Dendritic cell treated with granulocyte-macrophage colony-stimulating factor and Interleukin-4, amounts not matched to agents 40 ng/mL and 50 ng/mL, for 4 days (primary cell): ENCODE data around the gene BCLAF1.
A peak's percentile ranks its signal among the peaks of the same experiment; 100 is the strongest.
"Not testable (repeated sequence)": the region's sequence is repeated elsewhere in the genome, so short reads cannot be mapped to it uniquely, and the experiment has no call there.

ENCODE experiments used
- H3K27ac Mint-ChIP-seq: one replicate; pipeline ENCODE4 v1.8.0; 2022; ENCODE audit warnings: mild to moderate bottlenecking, mixed read lengths
- H3K27me3 Mint-ChIP-seq: one replicate; pipeline ENCODE4 v1.8.0; 2022; ENCODE audit warnings: mild to moderate bottlenecking, mixed read lengths
- H3K36me3 Mint-ChIP-seq: one replicate; pipeline ENCODE4 v1.8.0; 2022; ENCODE audit warnings: low read depth, mixed read lengths
- H3K4me1 Mint-ChIP-seq: one replicate; pipeline ENCODE4 v1.8.0; 2022; ENCODE audit warnings: low read depth, mixed read lengths
- H3K4me3 Mint-ChIP-seq: one replicate; pipeline ENCODE4 v1.8.0; 2022; ENCODE audit warnings: mild to moderate bottlenecking, moderate library complexity, mixed read lengths
- H3K9me3 Mint-ChIP-seq: one replicate; pipeline ENCODE4 v1.8.0; 2022; ENCODE audit warnings: mixed read lengths
- intact Hi-C: fragments of 100-400 bp; cut with micrococcal nuclease; formaldehyde crosslinking; loops from one replicate; pipeline ENCODE4 v1.15.0; 2022

Gene BCLAF1

DNA sequence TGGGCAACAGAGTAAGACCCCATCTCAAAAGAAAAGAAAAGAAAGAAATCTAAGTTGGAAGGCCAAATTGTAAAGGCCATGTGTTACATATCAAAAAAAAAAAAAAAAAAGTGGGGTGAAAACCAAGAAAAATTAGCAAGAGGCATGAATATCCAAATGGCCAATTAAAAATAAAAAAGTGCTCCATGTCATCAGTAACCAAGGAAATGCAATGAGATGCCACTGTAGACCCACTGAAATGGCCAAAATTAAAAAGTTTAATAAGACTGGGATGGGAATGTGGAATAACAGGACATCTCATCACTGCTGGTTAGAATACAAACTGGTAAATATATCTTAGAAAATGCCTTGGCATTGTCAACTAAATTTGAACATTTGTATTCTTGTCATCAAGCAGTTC is 30.1 kb upstream of the BCLAF1 start:
- no peak overlapping the region for H3K4me3 Mint-ChIP-seq
- no peaks in the 10 kb centered on the region for H3K9me3 Mint-ChIP-seq
- no peaks in the 10 kb centered on the region for H3K4me1 Mint-ChIP-seq
- no peaks in the 10 kb centered on the region for H3K27me3 Mint-ChIP-seq
- H3K27ac Mint-ChIP-seq: no peak overlapping the region
- intact Hi-C loops: loop anchor here (5.0 to 10.0 kb wide), 2 partner anchors 37 to 815 kb away; no protein-coding TSS in a partner anchor
- H3K36me3 Mint-ChIP-seq: no peaks in the 10 kb centered on the region

- intact Hi-C loops: loop anchor here (5.0 to 10.0 kb wide), 2 partner anchors 36 to 814 kb away; no protein-coding TSS in a partner anchor
- Mint-ChIP-seq H3K4me3 (no peak overlapping the region), H3K4me1 (no peaks in the 10 kb centered on the region), H3K36me3 (no peaks in the 10 kb centered on the region), H3K27me3 (no peaks in the 10 kb centered on the region), H3K9me3 (no peaks in the 10 kb centered on the region), H3K27ac (no peak overlapping the region)
Measured at GRCh38 chr6:136318676-136319075, 29.0 kb upstream of the BCLAF1 start.

- Mint-ChIP-seq H3K4me3 (no peak overlapping the region), H3K9me3 (no peaks in the 10 kb centered on the region), H3K27ac (no peak overlapping the region), H3K36me3 (no peaks in the 10 kb centered on the region), H3K27me3 (peaks cover 2% of the 10 kb centered on the region), H3K4me1 (peaks cover 4% of the 10 kb centered on the region)
- intact Hi-C loops: loop anchor here (2.0 to 10.0 kb wide), 3 partner anchors 36 to 865 kb away; no protein-coding TSS in a partner anchor
Measured at GRCh38 chr6:136317971-136318370, 28.3 kb upstream of the BCLAF1 start.

DNA sequence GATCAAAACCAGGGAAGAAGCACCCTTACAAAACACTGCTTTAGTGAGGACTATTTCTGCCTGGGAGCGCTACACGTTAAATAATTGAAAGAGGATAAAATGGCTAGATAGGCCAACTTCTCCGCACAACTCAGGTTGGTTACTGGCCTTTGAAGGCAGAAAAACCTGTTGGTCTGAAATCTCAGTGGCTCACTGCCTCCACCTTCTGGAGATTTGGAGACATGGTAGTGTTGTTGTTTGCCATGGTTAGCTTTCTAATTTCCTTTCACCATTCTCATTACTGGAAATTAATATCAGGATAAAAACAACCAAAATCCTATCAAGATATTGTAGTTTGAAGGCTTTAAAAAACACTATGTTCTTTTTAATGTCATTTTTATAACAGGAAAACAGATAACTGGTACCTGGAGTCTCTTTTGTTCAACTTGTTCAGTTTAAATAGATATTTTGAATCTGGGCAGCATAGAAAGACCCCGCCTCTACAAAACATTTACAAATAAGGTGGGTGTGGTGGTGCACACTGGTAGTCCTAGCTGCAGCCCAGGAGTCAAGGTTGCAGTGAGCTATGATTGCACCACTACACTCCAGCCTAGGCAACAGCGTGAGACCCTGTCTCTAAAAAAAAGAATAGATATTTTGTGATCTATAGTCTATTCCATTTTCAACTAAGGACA is 27.5 kb upstream of the BCLAF1 start:
- Mint-ChIP-seq H3K27ac (no peak overlapping the region), H3K4me1 (peaks cover 5% of the 10 kb centered on the region), H3K9me3 (no peaks in the 10 kb centered on the region), H3K36me3 (no peaks in the 10 kb centered on the region), H3K27me3 (peaks cover 2% of the 10 kb centered on the region), H3K4me3 (no peak overlapping the region)
- intact Hi-C loops: loop anchor here (2.0 to 10.0 kb wide), 3 partner anchors 35 to 864 kb away; no protein-coding TSS in a partner anchor

DNA sequence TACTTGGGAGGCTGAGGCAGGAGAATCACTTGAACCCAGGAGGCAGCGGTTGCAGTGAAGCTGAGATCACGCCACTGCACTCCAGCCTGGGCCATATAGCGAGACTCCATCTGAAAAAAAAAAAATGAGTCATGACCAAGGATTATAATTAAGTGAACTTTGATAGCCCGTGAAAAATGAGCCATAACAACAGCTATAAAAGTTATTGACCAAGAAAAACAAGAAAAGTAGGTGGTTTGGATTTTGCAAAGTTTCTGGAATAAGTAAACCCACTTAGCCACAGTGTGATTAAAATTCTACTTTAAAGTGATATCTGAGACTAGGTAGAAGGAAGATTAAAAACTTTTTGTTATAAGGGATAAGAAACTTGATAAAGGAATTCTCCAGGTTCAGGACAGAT is 25.9 kb upstream of the BCLAF1 start:
- Mint-ChIP-seq H3K27me3 (peaks cover 2% of the 10 kb centered on the region), H3K27ac (no peak overlapping the region), H3K4me1 (peaks cover 5% of the 10 kb centered on the region), H3K4me3 (no peak overlapping the region), H3K36me3 (no peaks in the 10 kb centered on the region), H3K9me3 (no peaks in the 10 kb centered on the region)
- intact Hi-C loops: loop anchor here (5.0 to 10.0 kb wide), 2 partner anchors 33 to 811 kb away; no protein-coding TSS in a partner anchor

DNA sequence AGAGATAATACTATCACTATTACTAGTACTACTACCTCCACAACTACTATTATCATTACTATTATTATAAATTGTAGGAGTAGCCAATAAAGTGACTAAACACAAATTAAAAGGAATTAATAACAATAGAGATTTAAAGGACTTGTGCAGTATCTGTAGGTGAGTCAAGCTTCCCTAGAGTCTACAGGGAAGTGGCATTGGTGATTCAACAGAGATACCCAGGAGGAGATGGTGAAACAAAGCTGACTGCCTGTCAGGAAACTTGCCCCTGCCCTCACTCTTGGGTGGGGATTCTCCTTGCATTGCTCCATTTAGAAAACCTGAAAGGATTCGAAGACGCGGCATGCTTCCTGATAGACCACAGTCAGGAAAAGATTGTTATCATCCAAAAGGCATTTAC is 23.3 kb upstream of the BCLAF1 start:
- Mint-ChIP-seq H3K27ac (no peak overlapping the region), H3K27me3 (peaks cover 4% of the 10 kb centered on the region), H3K36me3 (no peaks in the 10 kb centered on the region), H3K9me3 (no peaks in the 10 kb centered on the region), H3K4me1 (peaks cover 5% of the 10 kb centered on the region), H3K4me3 (no peak overlapping the region)
- intact Hi-C loops: loop anchor here (10.0 kb wide), 1 partner anchor 808 kb away; no protein-coding TSS in a partner anchor

GRCh38 chr6:136309729-136310311 is 20.2 kb upstream of the BCLAF1 start:
- Mint-ChIP-seq H3K4me1 (peaks cover 5% of the 10 kb centered on the region), H3K9me3 (no peaks in the 10 kb centered on the region), H3K4me3 (no peak overlapping the region), H3K36me3 (no peaks in the 10 kb centered on the region), H3K27ac (no peak overlapping the region), H3K27me3 (peaks cover 4% of the 10 kb centered on the region)
- intact Hi-C loops: loop anchor here (10.0 kb wide), 1 partner anchor 805 kb away; no protein-coding TSS in a partner anchor

- intact Hi-C loops: no loop called here
Measured at GRCh38 chr6:136309171-136309570, 19.5 kb upstream of the BCLAF1 start.

DNA sequence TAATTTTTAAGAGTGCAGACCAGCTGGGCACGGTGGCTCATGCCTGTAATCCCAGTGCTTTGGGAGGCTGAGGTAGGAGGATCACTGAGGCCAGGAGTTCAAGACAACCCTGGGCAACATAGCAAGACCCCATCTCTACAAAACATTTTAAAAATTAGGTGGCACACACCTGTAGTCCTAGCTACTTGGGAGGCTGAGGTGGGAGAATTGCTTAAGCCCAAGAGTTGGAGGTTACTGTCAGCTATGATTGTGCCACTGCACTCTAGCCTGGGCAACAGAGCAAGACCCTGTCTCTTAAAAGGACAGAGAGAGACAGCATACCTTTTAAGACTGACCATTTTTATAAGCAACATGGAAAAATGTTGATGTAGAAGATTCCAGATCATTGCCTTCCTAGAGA is 18.8 kb upstream of the BCLAF1 start:
- H3K4me3 Mint-ChIP-seq, H3K4me1 Mint-ChIP-seq, H3K27ac Mint-ChIP-seq, H3K9me3 Mint-ChIP-seq, H3K27me3 Mint-ChIP-seq, intact Hi-C loops, H3K36me3 Mint-ChIP-seq: not testable (repeated sequence)

More at GRCh38 chr6:136309171-136309570, 19.5 kb upstream of the BCLAF1 start:
- Mint-ChIP-seq H3K27me3 (peaks cover 4% of the 10 kb centered on the region), H3K36me3 (no peaks in the 10 kb centered on the region), H3K4me1 (peaks cover 5% of the 10 kb centered on the region), H3K27ac (no peak overlapping the region), H3K9me3 (no peaks in the 10 kb centered on the region), H3K4me3 (no peak overlapping the region)

DNA sequence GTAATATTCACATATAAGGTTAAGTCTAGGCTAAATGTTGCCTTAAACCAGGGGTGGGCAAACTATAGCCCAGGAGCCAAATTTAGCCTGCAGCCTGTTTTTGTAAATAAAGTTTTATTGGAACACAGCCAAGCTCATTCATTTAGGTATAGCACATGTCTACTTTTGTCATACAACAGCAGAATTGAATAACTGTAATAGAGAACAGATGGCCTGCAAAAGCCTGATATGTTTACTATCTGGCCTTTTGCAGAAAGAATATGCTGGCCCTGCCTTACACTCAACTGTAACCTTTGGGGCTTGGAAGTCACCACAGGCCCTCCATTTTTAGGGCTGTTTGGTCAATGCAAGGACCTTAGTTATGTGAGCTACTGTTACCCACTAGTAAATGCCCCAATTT is 17.7 kb upstream of the BCLAF1 start:
- intact Hi-C loops: no loop called here
- H3K9me3 Mint-ChIP-seq: no peaks in the 10 kb centered on the region
- H3K27me3 Mint-ChIP-seq: peaks cover 2% of the 10 kb centered on the region
- no peak overlapping the region for H3K27ac Mint-ChIP-seq
- H3K4me1 Mint-ChIP-seq: peaks cover 10% of the 10 kb centered on the region
- H3K36me3 Mint-ChIP-seq: no peaks in the 10 kb centered on the region
- H3K4me3 Mint-ChIP-seq: no peak overlapping the region

- intact Hi-C loops: no loop called here
- H3K27me3 Mint-ChIP-seq: peaks cover 2% of the 10 kb centered on the region
- H3K4me3 Mint-ChIP-seq: no peak overlapping the region
Measured at GRCh38 chr6:136306466-136306865, 16.8 kb upstream of the BCLAF1 start.

DNA sequence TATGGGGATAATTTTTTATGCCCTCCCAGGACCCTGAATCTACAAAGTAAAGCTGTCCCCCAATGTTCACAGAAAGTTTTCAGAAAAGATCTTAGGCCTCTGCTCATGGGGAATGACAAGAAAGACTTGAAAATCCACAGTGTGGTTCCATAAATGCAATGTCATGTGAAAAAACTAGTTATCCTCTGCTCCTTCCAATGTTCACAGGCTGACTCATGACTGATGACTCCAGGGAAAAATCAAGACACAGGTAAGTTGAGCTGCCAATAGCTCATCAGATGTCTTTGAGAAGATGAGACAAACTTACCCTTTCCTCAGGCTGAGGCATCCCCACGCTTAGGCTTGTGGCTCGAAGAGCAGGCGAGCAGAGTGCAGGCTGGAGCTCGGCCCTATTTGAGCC is 14.8 kb upstream of the BCLAF1 start:
- no peak overlapping the region for H3K27ac Mint-ChIP-seq
- intact Hi-C loops: no loop called here
- no peak overlapping the region for H3K4me3 Mint-ChIP-seq
- no peaks in the 10 kb centered on the region for H3K27me3 Mint-ChIP-seq
- no peaks in the 10 kb centered on the region for H3K36me3 Mint-ChIP-seq
- H3K9me3 Mint-ChIP-seq: no peaks in the 10 kb centered on the region
- H3K4me1 Mint-ChIP-seq: peaks cover 10% of the 10 kb centered on the region

More at GRCh38 chr6:136306466-136306865, 16.8 kb upstream of the BCLAF1 start:
- H3K27ac Mint-ChIP-seq: no peak overlapping the region
- H3K4me1 Mint-ChIP-seq: peaks cover 10% of the 10 kb centered on the region
- H3K36me3 Mint-ChIP-seq: no peaks in the 10 kb centered on the region
- H3K9me3 Mint-ChIP-seq: no peaks in the 10 kb centered on the region

GRCh38 chr6:136303516-136303915 is 13.9 kb upstream of the BCLAF1 start:
- no peaks in the 10 kb centered on the region for H3K27me3 Mint-ChIP-seq
- peaks cover 10% of the 10 kb centered on the region for H3K4me1 Mint-ChIP-seq
- peak overlapping the region; percentile 60 for H3K27ac Mint-ChIP-seq
- H3K36me3 Mint-ChIP-seq: no peaks in the 10 kb centered on the region
- no peak overlapping the region for H3K4me3 Mint-ChIP-seq
- H3K9me3 Mint-ChIP-seq: no peaks in the 10 kb centered on the region
- intact Hi-C loops: no loop called here

DNA sequence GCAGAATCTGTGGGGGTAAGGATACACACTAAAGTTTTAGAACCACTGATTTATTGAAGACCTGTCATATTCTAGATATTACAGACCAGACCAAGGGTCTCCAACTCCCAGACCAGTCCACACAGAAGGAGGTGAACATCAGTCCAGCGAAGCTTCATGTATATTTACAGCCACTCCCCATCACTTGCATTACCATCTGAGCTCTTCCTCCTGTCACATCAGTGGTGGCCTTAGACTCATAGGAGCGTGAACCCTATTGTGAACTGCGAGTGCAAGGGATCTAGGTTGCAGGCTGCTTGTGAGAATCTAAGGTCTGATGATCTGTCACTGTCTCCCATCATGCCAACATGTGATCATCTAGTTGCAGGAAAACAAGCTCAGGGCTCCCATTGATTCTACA is 5.0 kb upstream of the BCLAF1 start:
- Mint-ChIP-seq H3K36me3 (peaks cover 2% of the 10 kb centered on the region), H3K9me3 (no peaks in the 10 kb centered on the region), H3K27ac (no peak overlapping the region), H3K4me3 (no peak overlapping the region), H3K4me1 (peaks cover 7% of the 10 kb centered on the region), H3K27me3 (no peaks in the 10 kb centered on the region)
- intact Hi-C loops: loop anchor here (5.0 kb wide), 1 partner anchor 797 kb away; the partner anchor contains the start of gene AHI1
